MM.1S (cell line): ENCODE measurements around the gene EYA2.

Source experiments
- CTCF ChIP-seq: fragments of 300-600 bp; sonication (generic); IDR thresholded peaks from 2 replicates; pipeline ENCODE4 v1.5.1; 2016; ENCODE audit warnings: antibody characterized with exemption, low read length, mixed read lengths
- EZH2phosphoT487 ChIP-seq: fragments of 300-600 bp; sonication (generic); IDR thresholded peaks from 2 replicates; pipeline ENCODE4 v1.6.1; 2018; ENCODE audit warnings: antibody characterized with exemption, low read length

- TF ChIP-seq CTCF: no peak
- no peak for TF ChIP-seq EZH2phosphoT487
Measured at GRCh38 chr20:47115694-47116093, 221.1 kb downstream of the EYA2 start.
